Measurements from ENCODE around the gene CDC37. TPM values are rescaled to one million over a fixed set of nuclear protein-coding genes. Genes with fewer than 3 reads are reported as not detected.

CDC37 gene
- total and polyA plus RNA-seq, 2 experiments from 2014 or later = 144 to 196 TPM

- H3K4me2 ChIP-seq = no peak overlapping the region
- H3K79me2 ChIP-seq = no peaks in the 10 kb centered on the region
- no peaks in the 10 kb centered on the region for H3K36me3 ChIP-seq (replicated peaks; ENCODE audit: insufficient read depth, low read depth)
- H3K9me3 ChIP-seq (ENCODE audit: low read depth) = no peaks in the 10 kb centered on the region
- DNase-seq (ENCODE audit: low spot score) = no peak
- no peak overlapping the region for H3K27ac ChIP-seq
- H3K4me1 ChIP-seq (ENCODE audit: insufficient read depth) = no peaks in the 10 kb centered on the region
- H3K27me3 ChIP-seq = no peaks in the 10 kb centered on the region
- H3K9me2 ChIP-seq (replicated peaks; ENCODE audit: insufficient read depth) = no peaks in the 10 kb centered on the region
- TF ChIP-seq EZH2phosphoT487 (IDR thresholded peaks at IDR 0.05; ENCODE audit: low read depth, severe bottlenecking, unreplicated experiment) = no peak
- no peak for TF ChIP-seq EZH2 (IDR thresholded peaks at IDR 0.05; ENCODE audit: borderline replicate concordance)
- TF ChIP-seq CTCF (IDR thresholded peaks at IDR 0.05; ENCODE audit: poor library complexity) = no peak
- no peak overlapping the region for H3K4me3 ChIP-seq
- H4K20me1 ChIP-seq (ENCODE audit: insufficient read depth, poor library complexity, severe bottlenecking) = no peaks in the 10 kb centered on the region
- WGBS (ENCODE audit: low lambda C conversion rate, missing lambda C conversion rate) = 96% methylated on average over 23 of the region's 23 CpGs
- H2AFZ ChIP-seq = no peak overlapping the region
Observed at GRCh38 chr19:10365518-10365917, 37.8 kb downstream of the CDC37 start.

- Histone ChIP-seq H4K20me1 (ENCODE audit: insufficient read depth, poor library complexity, severe bottlenecking) (no peaks in the 10 kb centered on the region), H3K4me1 (ENCODE audit: insufficient read depth) (no peaks in the 10 kb centered on the region), H3K27ac (no peak overlapping the region), H3K79me2 (no peaks in the 10 kb centered on the region), H3K4me2 (no peak overlapping the region), H3K27me3 (no peaks in the 10 kb centered on the region), H3K9me3 (ENCODE audit: low read depth) (no peaks in the 10 kb centered on the region), H2AFZ (no peak overlapping the region), H3K36me3 (replicated peaks; ENCODE audit: insufficient read depth, low read depth) (no peaks in the 10 kb centered on the region), H3K4me3 (no peak overlapping the region), H3K9me2 (replicated peaks; ENCODE audit: insufficient read depth) (no peaks in the 10 kb centered on the region)
- TF ChIP-seq EZH2phosphoT487 (IDR thresholded peaks at IDR 0.05; ENCODE audit: low read depth, severe bottlenecking, unreplicated experiment) (no peak), EZH2 (IDR thresholded peaks at IDR 0.05; ENCODE audit: borderline replicate concordance) (no peak), CTCF (IDR thresholded peaks at IDR 0.05; ENCODE audit: poor library complexity) (no peak)
- 97% methylated on average over 19 of the region's 19 CpGs for WGBS (ENCODE audit: low lambda C conversion rate, missing lambda C conversion rate)
- DNase-seq (ENCODE audit: low spot score) = no peak
Observed at GRCh38 chr19:10364644-10365043, 38.7 kb downstream of the CDC37 start.

GRCh38 chr19:10363789-10364281, 39.5 kb downstream of the CDC37 start:
- no peaks in the 10 kb centered on the region for H3K9me2 ChIP-seq (replicated peaks; ENCODE audit: insufficient read depth)
- H3K27ac ChIP-seq = no peak overlapping the region
- WGBS (ENCODE audit: low lambda C conversion rate, missing lambda C conversion rate) = 93% methylated on average over 12 of the region's 12 CpGs
- H3K36me3 ChIP-seq (replicated peaks; ENCODE audit: insufficient read depth, low read depth) = no peaks in the 10 kb centered on the region
- H4K20me1 ChIP-seq (ENCODE audit: insufficient read depth, poor library complexity, severe bottlenecking) = no peaks in the 10 kb centered on the region
- no peaks in the 10 kb centered on the region for H3K4me1 ChIP-seq (ENCODE audit: insufficient read depth)
- no peak for TF ChIP-seq EZH2phosphoT487 (IDR thresholded peaks at IDR 0.05; ENCODE audit: low read depth, severe bottlenecking, unreplicated experiment)
- TF ChIP-seq CTCF (IDR thresholded peaks at IDR 0.05; ENCODE audit: poor library complexity) = no peak
- TF ChIP-seq EZH2 (IDR thresholded peaks at IDR 0.05; ENCODE audit: borderline replicate concordance) = no peak
- no peak overlapping the region for H2AFZ ChIP-seq
- no peak for DNase-seq (ENCODE audit: low spot score)
- H3K9me3 ChIP-seq (ENCODE audit: low read depth) = no peaks in the 10 kb centered on the region
- no peaks in the 10 kb centered on the region for H3K79me2 ChIP-seq
- no peaks in the 10 kb centered on the region for H3K27me3 ChIP-seq
- no peak overlapping the region for H3K4me2 ChIP-seq
- no peak overlapping the region for H3K4me3 ChIP-seq

- H4K20me1 ChIP-seq (ENCODE audit: insufficient read depth, poor library complexity, severe bottlenecking) = no peaks in the 10 kb centered on the region
- H3K9me2 ChIP-seq (replicated peaks; ENCODE audit: insufficient read depth) = no peaks in the 10 kb centered on the region
- no peaks in the 10 kb centered on the region for H3K27me3 ChIP-seq
- no peak overlapping the region for H2AFZ ChIP-seq
- 95% methylated on average over 17 of the region's 18 CpGs for WGBS (ENCODE audit: low lambda C conversion rate, missing lambda C conversion rate)
- no peak for TF ChIP-seq EZH2phosphoT487 (IDR thresholded peaks at IDR 0.05; ENCODE audit: low read depth, severe bottlenecking, unreplicated experiment)
- no peak for TF ChIP-seq CTCF (IDR thresholded peaks at IDR 0.05; ENCODE audit: poor library complexity)
- TF ChIP-seq EZH2 (IDR thresholded peaks at IDR 0.05; ENCODE audit: borderline replicate concordance) = no peak
- H3K4me1 ChIP-seq (ENCODE audit: insufficient read depth) = no peaks in the 10 kb centered on the region
- no peaks in the 10 kb centered on the region for H3K9me3 ChIP-seq (ENCODE audit: low read depth)
- H3K79me2 ChIP-seq = no peaks in the 10 kb centered on the region
- H3K27ac ChIP-seq = no peak overlapping the region
- no peak overlapping the region for H3K4me3 ChIP-seq
- H3K4me2 ChIP-seq = no peak overlapping the region
- DNase-seq (ENCODE audit: low spot score) = no peak
- H3K36me3 ChIP-seq (replicated peaks; ENCODE audit: insufficient read depth, low read depth) = no peaks in the 10 kb centered on the region
Observed at GRCh38 chr19:10362259-10362658, 41.1 kb downstream of the CDC37 start.
